HL-60/S4 treated with phorbol 12-myristate 13-acetate at 8.2 ng/mL for 4 days and 3 days (cell line): ENCODE results near the gene CYP4X1.
"Not testable (repeated sequence)": the region's sequence is repeated elsewhere in the genome, so short reads cannot be mapped to it uniquely, and the experiment has no call there.

Experiments
- in situ Hi-C: fragments of 300-500 bp; cut with MboI; formaldehyde crosslinking; loops from 2 replicates; pipeline ENCODE4 v1.15.0; 2022; ENCODE audit warnings: low sequenced_read_pairs

Gene CYP4X1

DNA sequence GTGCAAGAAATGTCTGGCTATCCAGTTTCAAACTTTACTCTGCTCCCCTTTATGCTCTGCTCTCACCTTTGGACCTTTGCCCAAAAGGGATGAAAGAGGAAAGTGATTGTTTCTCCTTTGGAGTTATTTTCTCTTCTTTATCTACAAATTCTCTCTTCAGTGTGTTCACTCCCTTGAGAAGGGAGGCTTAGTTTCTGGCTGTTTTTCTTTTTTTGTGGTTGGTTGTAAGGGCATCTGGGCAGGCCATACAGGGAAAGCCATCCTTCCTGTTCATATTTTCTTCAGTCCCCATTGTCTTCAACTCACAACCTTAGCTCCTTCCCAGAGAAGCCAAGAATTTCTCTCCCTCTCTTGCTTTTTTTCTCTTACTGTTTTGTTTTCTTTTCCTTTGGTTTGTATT lies 46.0 kb downstream of the CYP4X1 start:
- in situ Hi-C loops, result not testable (repeated sequence)

DNA sequence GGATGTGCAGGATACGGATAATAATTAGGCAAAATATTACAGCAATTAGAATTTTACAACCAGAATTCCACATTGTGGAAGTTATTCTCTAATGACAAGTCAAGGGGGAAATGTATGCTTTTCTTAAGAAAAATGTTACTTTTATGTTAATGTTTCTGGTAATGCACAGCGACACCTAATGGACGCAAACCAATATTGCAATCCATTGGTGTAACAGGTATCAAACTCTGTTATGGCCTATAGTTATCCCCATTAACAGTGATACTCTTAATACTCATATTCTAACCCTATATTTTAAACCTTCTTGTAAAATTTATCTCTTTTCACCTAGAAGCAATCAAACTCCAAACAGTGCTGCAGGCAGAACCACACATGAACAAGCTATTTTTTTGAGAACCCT lies 65.9 kb downstream of the CYP4X1 start:
- in situ Hi-C loops, result not testable (repeated sequence)

GRCh38 chr1:47091476-47091875 lies 68.0 kb downstream of the CYP4X1 start:
- in situ Hi-C loops, result not testable (repeated sequence)
